Endothelial cell of umbilical vein (primary cell): ENCODE results near the gene SORCS2. TPM values are rescaled to one million over a fixed set of nuclear protein-coding genes. Genes with fewer than 3 reads are reported as not detected.

Experiments
- BruUV-seq: library from RNA; stranded (reverse); fragments of 400-500 nt; replicated peaks from 2 replicates; lab custom pipeline; 2021; lab: Mats Ljungman, UMichigan
- CTCF ChIA-PET: fragments of 300-600, 350-600 bp; sonication (Branson Sonifier 250); formaldehyde crosslinking; loops from one replicate; lab custom pipeline; 2021; ENCODE audit warnings: antibody characterized with exemption, inconsistent platforms; lab: Charles Lee
- POLR2A ChIA-PET: fragments of 300-600, 350-600 bp; sonication (Branson Sonifier 250); formaldehyde crosslinking; loops from one replicate; lab custom pipeline; 2021; ENCODE audit warnings: antibody characterized with exemption, inconsistent platforms; lab: Charles Lee
- DNase-seq: peaks from one replicate; pipeline ENCODE4 v3.0.0-alpha.2; 2011; ENCODE audit warnings: low read depth, low spot score
- FAIRE-seq: peaks from 2 replicates; lab custom pipeline; 2011; peaks lifted over from hg19 to GRCh38; lab: Jason Lieb, UNC
- H2AFZ ChIP-seq: 2 replicates; pipeline ENCODE4 v1.6.0; 2012; ENCODE audit warnings: low read depth, low read length, control low read depth, inconsistent platforms
- H3K27ac ChIP-seq: 2 replicates; pipeline ENCODE4 v1.5.1; 2011; ENCODE audit warnings: low read depth, mild to moderate bottlenecking, control low read depth, low read length, moderate library complexity; ENCODE audit not compliant: insufficient read depth
- H3K27me3 ChIP-seq, 2 experiments: 2 replicates each; pipeline versions ENCODE4 v1.6.0 to v1.6.1; 2011; ENCODE audit warnings: low read length in 2 of 2, mixed read lengths in 1 of 2; ENCODE audit not compliant: control insufficient read depth in 2 of 2, insufficient read depth in 2 of 2
- H3K36me3 ChIP-seq, 2 experiments: 2 replicates in 1 of 2; 3 replicates in 1 of 2; pipeline ENCODE4 v1.5.1; 2011; ENCODE audit warnings: low read length in 2 of 2, mild to moderate bottlenecking in 1 of 2, moderate library complexity in 1 of 2; ENCODE audit not compliant: control insufficient read depth in 2 of 2, insufficient read depth in 2 of 2; ENCODE audit errors: extremely low read depth in 1 of 2
- H3K4me1 ChIP-seq: 3 replicates; pipeline ENCODE4 v1.5.1; 2011; ENCODE audit warnings: mild to moderate bottlenecking, low read length; ENCODE audit not compliant: control insufficient read depth, insufficient read depth; ENCODE audit errors: extremely low read depth
- H3K4me2 ChIP-seq: 2 replicates; pipeline ENCODE4 v1.6.1; 2011; ENCODE audit warnings: low read length, control low read depth, mixed read lengths; ENCODE audit not compliant: insufficient read depth
- H3K4me3 ChIP-seq, 3 experiments: fragments of 200-600 bp in 1 of 3; sonication (generic), shearing (Covaris generic) in 1 of 3; replicated peaks in 1 of 3; 2 replicates each; pipeline ENCODE4 v1.5.1; 2011 to 2016; ENCODE audit warnings: control low read depth in 3 of 3, low read length in 3 of 3, mild to moderate bottlenecking in 2 of 3, inconsistent platforms in 1 of 3, low read depth in 1 of 3, moderate library complexity in 1 of 3; ENCODE audit not compliant: insufficient read depth in 1 of 3
- H3K79me2 ChIP-seq: 2 replicates; pipeline ENCODE4 v1.6.0; 2012; ENCODE audit warnings: low read length, inconsistent platforms; ENCODE audit not compliant: control insufficient read depth, insufficient read depth
- H3K9ac ChIP-seq: replicated peaks from 2 replicates; pipeline ENCODE3; 2011; ENCODE audit warnings: low read length, control low read depth; ENCODE audit not compliant: insufficient read depth; ENCODE audit errors: extremely low read depth
- H3K9me1 ChIP-seq: replicated peaks from 3 replicates; pipeline ENCODE4 v1.6.0; 2011; ENCODE audit warnings: mild to moderate bottlenecking, low read length; ENCODE audit not compliant: control insufficient read depth, insufficient read depth; ENCODE audit errors: extremely low read depth
- H3K9me3 ChIP-seq: replicated peaks from 2 replicates; pipeline ENCODE4 v1.5.1; 2012; ENCODE audit warnings: low read length, inconsistent platforms; ENCODE audit not compliant: control insufficient read depth, insufficient read depth
- H4K20me1 ChIP-seq: replicated peaks from 2 replicates; pipeline ENCODE3; 2011; ENCODE audit warnings: mild to moderate bottlenecking, low read length; ENCODE audit not compliant: control insufficient read depth, insufficient read depth; ENCODE audit errors: extremely low read depth
- EZH2 ChIP-seq: IDR thresholded peaks from 2 replicates; pipeline ENCODE4 v1.6.1; 2012; ENCODE audit warnings: borderline replicate concordance, low read depth, mild to moderate bottlenecking, moderate library complexity, low read length, inconsistent platforms; ENCODE audit not compliant: severe bottlenecking
- FOS ChIP-seq: IDR thresholded peaks from 2 replicates; pipeline ENCODE4 v1.6.1; 2011; ENCODE audit warnings: mild to moderate bottlenecking, low read length, moderate library complexity, borderline replicate concordance; ENCODE audit not compliant: insufficient read depth
- GATA2 ChIP-seq: IDR thresholded peaks from 2 replicates; pipeline ENCODE4 v1.7.0; 2011; ENCODE audit warnings: low read depth, mild to moderate bottlenecking, moderate library complexity, mixed read lengths, low read length; ENCODE audit not compliant: insufficient read length, insufficient read depth
- JUN ChIP-seq: IDR thresholded peaks from 2 replicates; pipeline ENCODE4 v1.6.1; 2011; ENCODE audit warnings: borderline replicate concordance, low read depth; ENCODE audit not compliant: insufficient read length, insufficient read depth
- MYC ChIP-seq: IDR thresholded peaks from one replicate; pipeline ENCODE4 v1.6.1; 2011; ENCODE audit warnings: mild to moderate bottlenecking, low read depth, low read length
- POLR2A ChIP-seq: IDR thresholded peaks from 2 replicates; pipeline ENCODE4 v1.6.1; 2012; ENCODE audit warnings: low read depth, mild to moderate bottlenecking, control low read depth, low read length
- POLR2AphosphoS5 ChIP-seq: IDR thresholded peaks from 2 replicates; pipeline ENCODE4 v1.6.1; 2012; ENCODE audit warnings: low read depth, mild to moderate bottlenecking, control low read depth, low read length, moderate library complexity; ENCODE audit not compliant: insufficient read depth
- dilution Hi-C: fragments of 300-500 bp; cut with MboI; formaldehyde crosslinking; loops from one replicate; pipeline ENCODE4 v1.15.0; 2019; ENCODE audit warnings: low sequenced_read_pairs; ENCODE audit not compliant: extremely low pct_ligation_motif_present
- intact Hi-C: fragments of 100-400 bp; cut with micrococcal nuclease; formaldehyde crosslinking; loops from one replicate; pipeline ENCODE4 v1.10.0; 2022
- polyA plus RNA-seq, 4 experiments: library from polyadenylated mRNA; depleted of rRNA in 3 of 4; stranded (reverse) in 3 of 4; unstranded in 1 of 4; fragments of >200 nt; gene quantifications; 2 replicates each; pipeline versions ENCODE4 v1.2.1 to v1.2.3, GENCODE V29; 2011 to 2012; ENCODE audit warnings: missing spikeins in 1 of 4
- total RNA-seq: library from RNA; stranded (reverse); gene quantifications from 2 replicates; pipeline ENCODE4 v1.2.3, GENCODE V29; 2021
- TF ChIP-seq, protein P1 (sequence below), 2 donors: IDR thresholded peaks; 1 replicate in 1 of 2; 2 replicates in 1 of 2; pipeline ENCODE4 v1.5.1; 2011; ENCODE audit warnings: low read length in 2 of 2, mild to moderate bottlenecking in 2 of 2, moderate library complexity in 2 of 2, control low read depth in 1 of 2, inconsistent platforms in 1 of 2, low read depth in 1 of 2; ENCODE audit not compliant: insufficient read depth in 1 of 2; ENCODE audit errors: extremely low read depth in 1 of 2
- TF ChIP-seq, protein P2 (sequence below): IDR thresholded peaks from 2 replicates; pipeline ENCODE4 v1.6.1; 2011; ENCODE audit not compliant: insufficient read depth, insufficient read length

The SORCS2 gene
- total and polyA plus RNA-seq, 2 donors (not counting 3 experiments of a cell fraction or from before 2014, with no cell fraction given): not detected

DNA sequence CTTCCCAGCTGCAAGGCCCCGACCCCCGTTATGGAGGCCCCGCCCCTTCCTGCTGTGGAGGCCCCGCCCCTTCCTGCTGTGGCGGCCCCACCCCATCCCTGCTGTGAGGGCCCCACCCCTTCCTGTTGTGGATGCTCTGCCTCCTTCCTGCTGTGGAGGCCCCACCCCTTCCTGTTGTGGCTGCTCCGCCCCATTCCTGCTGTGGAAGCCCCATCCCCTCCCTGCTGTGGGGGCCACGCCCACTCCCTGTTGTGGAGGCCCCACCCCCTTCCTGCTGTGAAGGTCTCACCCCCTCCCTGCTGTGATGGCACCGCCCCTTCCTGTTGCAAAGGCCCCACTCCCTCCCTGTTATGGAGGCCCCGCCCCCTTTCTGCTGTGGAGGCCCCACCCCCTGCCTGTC is 347.3 kb downstream of the SORCS2 start:
- no peak for FAIRE-seq
- POLR2A ChIA-PET: no interaction called here
- CTCF ChIA-PET: no interaction called here

More for the DNA sequence above, 347.3 kb downstream of the SORCS2 start:
- H3K9me1 ChIP-seq: no peaks in the 10 kb centered on the region
- no peaks in the 10 kb centered on the region for H3K79me2 ChIP-seq
- BruUV-seq: no TSS peak
- no peaks in the 10 kb centered on the region for H3K4me1 ChIP-seq
- no peak overlapping the region for H3K27ac ChIP-seq
- H3K36me3 ChIP-seq: no peaks in the 10 kb centered on the region
- dilution Hi-C loops: no loop called here
- H2AFZ ChIP-seq: no peak overlapping the region
- DNase-seq: no peak
- H3K9me3 ChIP-seq: no peaks in the 10 kb centered on the region
- no peaks in the 10 kb centered on the region for H4K20me1 ChIP-seq
- H3K4me3 ChIP-seq: no peak overlapping the region
- TF ChIP-seq POLR2AphosphoS5: no peak
- TF ChIP-seq, protein P1, sequence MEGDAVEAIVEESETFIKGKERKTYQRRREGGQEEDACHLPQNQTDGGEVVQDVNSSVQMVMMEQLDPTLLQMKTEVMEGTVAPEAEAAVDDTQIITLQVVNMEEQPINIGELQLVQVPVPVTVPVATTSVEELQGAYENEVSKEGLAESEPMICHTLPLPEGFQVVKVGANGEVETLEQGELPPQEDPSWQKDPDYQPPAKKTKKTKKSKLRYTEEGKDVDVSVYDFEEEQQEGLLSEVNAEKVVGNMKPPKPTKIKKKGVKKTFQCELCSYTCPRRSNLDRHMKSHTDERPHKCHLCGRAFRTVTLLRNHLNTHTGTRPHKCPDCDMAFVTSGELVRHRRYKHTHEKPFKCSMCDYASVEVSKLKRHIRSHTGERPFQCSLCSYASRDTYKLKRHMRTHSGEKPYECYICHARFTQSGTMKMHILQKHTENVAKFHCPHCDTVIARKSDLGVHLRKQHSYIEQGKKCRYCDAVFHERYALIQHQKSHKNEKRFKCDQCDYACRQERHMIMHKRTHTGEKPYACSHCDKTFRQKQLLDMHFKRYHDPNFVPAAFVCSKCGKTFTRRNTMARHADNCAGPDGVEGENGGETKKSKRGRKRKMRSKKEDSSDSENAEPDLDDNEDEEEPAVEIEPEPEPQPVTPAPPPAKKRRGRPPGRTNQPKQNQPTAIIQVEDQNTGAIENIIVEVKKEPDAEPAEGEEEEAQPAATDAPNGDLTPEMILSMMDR (IDR thresholded peaks at IDR 0.05; ENCODE audit: extremely low read depth in 1 of 2, insufficient read depth in 1 of 2, low read depth in 1 of 2, low read length in 2 of 2): no peak
- TF ChIP-seq GATA2: no peak
- no peak for TF ChIP-seq MYC
- no peak for TF ChIP-seq POLR2A
- TF ChIP-seq EZH2: no peak
- no peak for TF ChIP-seq FOS
- TF ChIP-seq, protein P2, sequence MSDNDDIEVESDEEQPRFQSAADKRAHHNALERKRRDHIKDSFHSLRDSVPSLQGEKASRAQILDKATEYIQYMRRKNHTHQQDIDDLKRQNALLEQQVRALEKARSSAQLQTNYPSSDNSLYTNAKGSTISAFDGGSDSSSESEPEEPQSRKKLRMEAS: no peak
- no peak for TF ChIP-seq JUN
- H3K4me2 ChIP-seq: no peak overlapping the region
- H3K9ac ChIP-seq: no peak overlapping the region
- no peaks in the 10 kb centered on the region for H3K27me3 ChIP-seq
- intact Hi-C loops: no loop called here
